AG09309 (cell line): Measurements from ENCODE around the gene DPEP2.

Source experiments
- DNase-seq: peaks from one replicate; pipeline ENCODE4 v3.0.0-alpha.2; 2010; ENCODE audit warnings: low read depth
- H3K4me3 ChIP-seq: 2 replicates; pipeline ENCODE4 v1.5.1; 2011; ENCODE audit warnings: mild to moderate bottlenecking, low read depth, low read length, moderate library complexity; ENCODE audit not compliant: control insufficient read depth
- TF ChIP-seq, protein P1 (sequence below): IDR thresholded peaks from 2 replicates; pipeline ENCODE4 v1.5.1; 2011; ENCODE audit warnings: mild to moderate bottlenecking, low read depth, low read length, inconsistent platforms; ENCODE audit not compliant: insufficient read depth, control insufficient read depth; ENCODE audit errors: missing control alignments

The DPEP2 gene

GRCh38 chr16:67993207-67994039, 5.9 kb downstream of the DPEP2 start:
- H3K4me3 ChIP-seq = peak overlapping the region; percentile 28
- TF ChIP-seq, protein P1, sequence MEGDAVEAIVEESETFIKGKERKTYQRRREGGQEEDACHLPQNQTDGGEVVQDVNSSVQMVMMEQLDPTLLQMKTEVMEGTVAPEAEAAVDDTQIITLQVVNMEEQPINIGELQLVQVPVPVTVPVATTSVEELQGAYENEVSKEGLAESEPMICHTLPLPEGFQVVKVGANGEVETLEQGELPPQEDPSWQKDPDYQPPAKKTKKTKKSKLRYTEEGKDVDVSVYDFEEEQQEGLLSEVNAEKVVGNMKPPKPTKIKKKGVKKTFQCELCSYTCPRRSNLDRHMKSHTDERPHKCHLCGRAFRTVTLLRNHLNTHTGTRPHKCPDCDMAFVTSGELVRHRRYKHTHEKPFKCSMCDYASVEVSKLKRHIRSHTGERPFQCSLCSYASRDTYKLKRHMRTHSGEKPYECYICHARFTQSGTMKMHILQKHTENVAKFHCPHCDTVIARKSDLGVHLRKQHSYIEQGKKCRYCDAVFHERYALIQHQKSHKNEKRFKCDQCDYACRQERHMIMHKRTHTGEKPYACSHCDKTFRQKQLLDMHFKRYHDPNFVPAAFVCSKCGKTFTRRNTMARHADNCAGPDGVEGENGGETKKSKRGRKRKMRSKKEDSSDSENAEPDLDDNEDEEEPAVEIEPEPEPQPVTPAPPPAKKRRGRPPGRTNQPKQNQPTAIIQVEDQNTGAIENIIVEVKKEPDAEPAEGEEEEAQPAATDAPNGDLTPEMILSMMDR = peak; percentile 81
- DNase-seq = no peak

- TF ChIP-seq, protein P1 = no peak
- DNase-seq = no peak
- H3K4me3 ChIP-seq = no peak overlapping the region
These were observed 6.5 kb downstream of the DPEP2 start for GRCh38 chr16:67992661-67993206.

DNA sequence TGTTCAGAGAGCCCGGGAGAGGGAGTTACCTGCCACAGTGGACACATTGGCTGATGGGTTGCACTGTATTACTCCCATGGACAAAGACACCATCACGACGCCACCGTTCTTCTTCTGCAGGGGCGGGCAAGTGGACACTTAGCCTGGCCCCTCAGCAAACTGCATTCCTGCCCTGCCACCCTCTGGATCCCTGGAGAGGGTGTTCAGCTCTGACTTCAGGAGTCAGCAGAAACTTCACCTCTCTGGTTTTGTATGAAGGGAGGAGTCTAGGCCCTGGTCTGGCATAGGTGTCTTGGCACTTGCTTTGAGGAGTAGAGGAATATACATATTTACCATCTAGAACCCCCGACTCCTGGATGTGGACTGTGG, 9.3 kb downstream of the DPEP2 start:
- no peak for DNase-seq

GRCh38 chr16:67989322-67990017, 9.8 kb downstream of the DPEP2 start:
- no peak overlapping the region for H3K4me3 ChIP-seq
- DNase-seq = no peak
- TF ChIP-seq, protein P1 = no peak

More for the DNA sequence above, 9.3 kb downstream of the DPEP2 start:
- H3K4me3 ChIP-seq = no peak overlapping the region
- TF ChIP-seq, protein P1 = no peak

- DNase-seq = no peak
- no peak overlapping the region for H3K4me3 ChIP-seq
- TF ChIP-seq, protein P1 = no peak
These were observed 10.6 kb downstream of the DPEP2 start for GRCh38 chr16:67988675-67989074.

DNA sequence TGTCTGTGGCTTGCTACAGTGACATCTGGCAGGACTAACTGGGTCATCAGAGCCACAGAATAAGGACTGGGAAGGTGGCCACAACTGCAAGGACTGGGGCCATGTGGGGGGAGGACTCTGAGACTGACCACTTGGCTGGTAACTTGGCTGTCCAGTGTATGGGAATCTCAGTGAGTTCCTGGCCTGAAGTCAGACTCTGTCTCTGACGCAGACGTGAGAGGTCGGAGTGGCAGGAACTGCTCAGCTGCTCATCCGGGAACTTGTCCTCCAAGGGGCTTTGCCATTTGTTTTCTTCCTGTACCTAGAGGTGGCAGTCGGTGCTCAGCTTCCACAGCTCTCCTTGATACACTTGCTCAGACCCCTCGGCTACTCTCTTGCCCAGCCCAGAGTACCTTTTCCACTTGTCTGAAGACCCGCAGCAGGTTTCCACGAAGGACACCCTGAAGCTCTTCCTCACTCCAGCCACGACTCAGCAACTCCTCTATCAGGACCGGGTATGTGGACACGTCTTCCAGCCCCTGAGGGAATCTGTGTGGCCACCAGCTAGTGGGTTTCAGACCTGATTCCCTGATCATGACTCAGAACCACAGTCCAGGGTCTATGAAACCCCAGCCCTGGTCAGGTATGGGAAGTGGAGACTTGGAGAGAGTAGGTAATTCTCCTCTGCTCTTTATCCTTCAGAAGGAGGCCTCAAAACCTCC, 11.7 kb downstream of the DPEP2 start:
- H3K4me3 ChIP-seq = no peak overlapping the region
- TF ChIP-seq, protein P1 = no peak
- no peak for DNase-seq
